ENCODE data around the gene ACVR2B.
"Not testable (repeated sequence)": the region's sequence is repeated elsewhere in the genome, so short reads cannot be mapped to it uniquely, and the experiment has no call there.

DNA sequence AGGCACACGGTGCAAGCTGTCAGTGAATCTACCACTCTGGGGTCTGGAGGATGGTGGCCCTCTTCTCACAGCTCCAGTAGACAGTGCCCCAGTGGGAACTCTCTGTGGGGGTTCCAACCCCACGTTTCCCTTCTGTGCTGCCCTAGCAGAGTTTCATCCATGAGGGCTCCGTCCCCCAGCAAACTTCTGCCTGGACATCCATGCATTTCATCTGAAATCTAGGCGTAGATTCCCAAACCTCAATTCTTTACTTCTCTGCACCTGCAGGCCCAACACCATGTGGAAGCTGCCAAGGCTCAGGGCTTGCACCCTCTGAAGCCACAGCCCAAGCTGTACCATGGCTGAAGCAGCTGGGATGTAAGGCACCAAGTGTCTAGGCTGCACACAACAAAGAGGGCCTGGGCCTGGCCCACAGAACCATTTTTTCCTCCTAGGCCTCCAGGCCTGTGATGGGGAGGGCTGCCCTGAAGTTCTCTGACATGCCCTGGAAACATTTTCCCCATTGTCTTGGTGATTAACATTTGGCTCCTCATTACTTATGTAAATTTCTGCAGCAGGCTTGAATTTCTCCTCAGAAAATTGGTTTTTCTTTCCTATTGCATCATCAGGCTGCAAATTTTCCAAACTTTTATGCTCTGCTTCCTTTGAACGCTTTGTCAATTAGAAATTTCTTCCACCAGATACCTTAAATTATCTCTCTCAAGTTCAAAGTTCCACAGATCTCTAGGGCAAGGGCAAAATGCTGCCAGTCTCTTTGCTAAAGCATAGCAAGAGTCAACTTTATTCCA, 20.6 kb upstream of the ACVR2B start:
- not testable (repeated sequence) for TF ChIP-seq TAF1 (IDR thresholded peaks at IDR 0.05; ENCODE audit: low read depth, low read length); POLR2AphosphoS5 (IDR thresholded peaks at IDR 0.05; ENCODE audit: low read depth, low read length); POLR2A (IDR thresholded peaks at IDR 0.05; ENCODE audit: low read depth, low read length); PAX5 (IDR thresholded peaks at IDR 0.05; ENCODE audit: insufficient read depth, low read length, severe bottlenecking); POU2F2 (IDR thresholded peaks at IDR 0.05; ENCODE audit: low read depth, low read length)
